ENCODE results near the gene PIGC.

The PIGC gene

GRCh38 chr1:172398970-172399755 is 44.7 kb downstream of the PIGC start:
- no peak for DNase-seq (ENCODE audit: low read depth in 2 of 2)

DNA sequence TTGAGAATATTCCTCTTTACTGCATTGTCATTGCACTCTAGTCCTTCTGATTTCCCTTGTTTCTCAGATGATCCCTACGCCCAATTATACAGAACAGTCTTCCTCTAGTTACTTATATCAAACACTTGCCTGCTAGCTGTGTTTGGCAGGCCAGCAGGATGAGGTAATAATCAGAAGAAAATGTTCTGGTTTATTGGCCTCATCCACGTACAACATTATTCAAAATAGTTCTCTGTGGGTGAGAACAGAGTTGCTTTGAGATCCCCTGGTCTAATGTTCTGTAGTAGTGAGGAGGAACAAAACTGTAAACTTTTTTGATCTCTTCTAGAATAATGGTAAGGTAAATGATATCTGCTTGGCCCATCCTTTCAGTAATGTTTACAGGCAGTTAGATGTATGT is 45.7 kb downstream of the PIGC start:
- no peak for DNase-seq (ENCODE audit: low read depth in 2 of 2)

DNA sequence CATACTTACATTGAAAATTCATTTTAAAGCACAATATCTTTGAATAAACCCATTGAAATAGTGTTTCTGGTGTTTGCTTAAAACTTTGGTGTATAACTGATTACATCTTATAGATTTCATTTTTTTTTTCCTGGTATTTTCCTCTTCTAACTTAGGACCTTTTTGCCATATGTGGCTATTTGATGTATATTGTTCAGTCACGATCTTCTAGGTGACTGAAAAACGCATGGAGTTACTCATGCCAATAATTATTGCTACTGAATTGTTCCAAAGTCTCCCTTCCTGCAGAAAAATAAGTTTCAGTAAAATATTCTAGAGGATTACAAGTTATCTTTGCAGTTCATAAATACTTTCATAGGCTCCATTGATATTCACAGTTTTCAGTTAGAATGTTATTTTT is 46.2 kb downstream of the PIGC start:
- DNase-seq (ENCODE audit: low read depth in 2 of 2) = no peak

DNA sequence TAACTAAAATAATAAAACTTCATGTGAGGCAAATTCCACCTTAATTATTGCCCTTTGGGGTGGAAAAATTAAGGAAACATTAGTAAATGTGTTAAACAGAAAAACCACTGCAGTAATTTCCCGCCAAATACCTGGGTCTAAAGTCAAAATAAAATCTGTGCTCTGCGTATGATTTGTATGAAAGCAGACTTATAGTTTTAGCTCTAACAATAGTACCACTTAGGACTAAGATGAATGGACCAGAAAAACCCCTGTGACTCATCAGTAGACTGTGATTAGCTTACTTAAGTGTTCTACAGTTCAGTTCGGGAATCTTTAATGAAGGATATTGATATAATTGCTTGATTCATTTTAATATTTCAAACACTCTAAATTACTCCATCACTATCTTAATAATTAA is 46.6 kb downstream of the PIGC start:
- no peak for DNase-seq (ENCODE audit: low read depth in 2 of 2)

GRCh38 chr1:172395576-172395975 is 48.3 kb downstream of the PIGC start:
- DNase-seq (ENCODE audit: low read depth in 2 of 2) = no peak

DNA sequence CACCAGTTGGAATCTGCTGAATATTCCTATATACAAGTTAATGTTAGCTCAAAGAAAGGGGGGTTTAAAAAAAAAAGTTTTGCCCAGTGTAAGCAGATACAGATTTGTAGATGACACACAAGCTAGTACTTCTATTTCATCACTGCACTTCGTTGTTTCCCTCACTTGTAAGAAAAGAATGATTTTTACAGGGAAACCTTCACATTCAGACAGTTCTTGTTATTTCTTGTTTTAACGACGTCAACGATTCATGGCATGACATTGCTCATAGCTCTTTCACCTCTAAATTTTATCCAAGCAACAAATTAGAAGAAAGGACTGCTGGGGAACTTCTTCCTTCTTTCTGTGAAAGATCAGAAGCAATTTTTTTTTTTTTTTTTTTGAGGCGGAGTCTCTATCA is 49.1 kb downstream of the PIGC start:
- DNase-seq (ENCODE audit: low read depth in 2 of 2) = no peak

GRCh38 chr1:172394141-172394751 is 49.6 kb downstream of the PIGC start:
- DNase-seq (ENCODE audit: low read depth in 2 of 2) = peak; percentile 38 to 44

DNA sequence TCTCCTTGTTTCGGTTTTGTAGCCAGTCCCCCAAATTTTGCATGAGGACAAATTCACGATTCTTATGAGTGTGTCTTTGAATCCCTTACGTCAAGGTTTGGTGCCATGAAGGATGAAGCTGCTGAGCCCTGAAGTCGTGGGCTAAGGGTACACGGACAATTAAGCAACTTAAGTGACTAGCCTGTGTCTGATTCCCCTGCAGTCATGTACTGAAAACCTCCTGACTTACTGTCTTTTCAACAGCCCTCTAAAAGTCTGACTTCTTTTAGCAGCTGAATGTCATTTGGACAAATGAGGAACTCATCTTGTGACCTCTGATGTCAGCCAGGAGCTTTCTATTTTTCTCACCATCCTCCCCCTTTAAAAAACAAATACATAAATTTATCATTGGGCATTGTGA is 50.5 kb downstream of the PIGC start:
- no peak for DNase-seq (ENCODE audit: low read depth in 2 of 2)

GRCh38 chr1:172391976-172392375 is 51.9 kb downstream of the PIGC start:
- no peak for DNase-seq (ENCODE audit: low read depth in 2 of 2)

Measured in activated CD4-positive, alpha-beta T cell treated with anti-CD3 and anti-CD28 coated beads for 24 hours (primary cell).